Parathyroid adenoma (tissue), 2 donors: ENCODE data around the gene TOM1L2.
A peak's percentile ranks its signal among the peaks of the same experiment; 100 is the strongest.

Experiments
- H2AFZ ChIP-seq: fragments of 300-600 bp; sonication (generic); one replicate; pipeline ENCODE4 v1.7.0; 2017; ENCODE audit warnings: antibody characterized with exemption, mild to moderate bottlenecking
- H3K27ac ChIP-seq: fragments of 300-600 bp; sonication (generic); one replicate; pipeline ENCODE4 v1.7.0; 2017
- H3K27me3 ChIP-seq: fragments of 300-600 bp; sonication (generic); one replicate; pipeline ENCODE4 v1.7.0; 2017; ENCODE audit warnings: low read length; ENCODE audit not compliant: control insufficient read depth, insufficient read depth
- H3K36me3 ChIP-seq: fragments of 300-600 bp; sonication (generic); one replicate; pipeline ENCODE4 v1.7.0; 2017; ENCODE audit warnings: low read length; ENCODE audit not compliant: control insufficient read depth, insufficient read depth
- H3K4me1 ChIP-seq: fragments of 300-600 bp; sonication (generic); one replicate; pipeline ENCODE4 v1.7.0; 2017; ENCODE audit warnings: control low read depth
- H3K4me2 ChIP-seq: fragments of 300-600 bp; sonication (generic); one replicate; pipeline ENCODE4 v1.7.0; 2017; ENCODE audit warnings: low read length
- H3K4me3 ChIP-seq: fragments of 300-600 bp; sonication (generic); one replicate; pipeline ENCODE4 v1.7.0; 2017; ENCODE audit warnings: low read depth, low read length
- H3K79me2 ChIP-seq: fragments of 300-600 bp; sonication (generic); one replicate; pipeline ENCODE4 v1.7.0; 2017; ENCODE audit warnings: control low read depth
- H3K9ac ChIP-seq: fragments of 300-600 bp; sonication (generic); one replicate; pipeline ENCODE4 v1.7.0; 2017; ENCODE audit warnings: mild to moderate bottlenecking
- H3K9me3 ChIP-seq: fragments of 300-600 bp; sonication (generic); one replicate; pipeline ENCODE4 v1.7.0; 2017; ENCODE audit warnings: low read length; ENCODE audit not compliant: control insufficient read depth
- TF ChIP-seq, protein P1 (sequence below): fragments of 300-600 bp; sonication (generic); IDR thresholded peaks from one replicate; pipeline ENCODE4 v1.7.0; 2017; ENCODE audit warnings: antibody characterized with exemption, mild to moderate bottlenecking
- donor health status: primary hyperparathyroidism.

Gene TOM1L2

DNA sequence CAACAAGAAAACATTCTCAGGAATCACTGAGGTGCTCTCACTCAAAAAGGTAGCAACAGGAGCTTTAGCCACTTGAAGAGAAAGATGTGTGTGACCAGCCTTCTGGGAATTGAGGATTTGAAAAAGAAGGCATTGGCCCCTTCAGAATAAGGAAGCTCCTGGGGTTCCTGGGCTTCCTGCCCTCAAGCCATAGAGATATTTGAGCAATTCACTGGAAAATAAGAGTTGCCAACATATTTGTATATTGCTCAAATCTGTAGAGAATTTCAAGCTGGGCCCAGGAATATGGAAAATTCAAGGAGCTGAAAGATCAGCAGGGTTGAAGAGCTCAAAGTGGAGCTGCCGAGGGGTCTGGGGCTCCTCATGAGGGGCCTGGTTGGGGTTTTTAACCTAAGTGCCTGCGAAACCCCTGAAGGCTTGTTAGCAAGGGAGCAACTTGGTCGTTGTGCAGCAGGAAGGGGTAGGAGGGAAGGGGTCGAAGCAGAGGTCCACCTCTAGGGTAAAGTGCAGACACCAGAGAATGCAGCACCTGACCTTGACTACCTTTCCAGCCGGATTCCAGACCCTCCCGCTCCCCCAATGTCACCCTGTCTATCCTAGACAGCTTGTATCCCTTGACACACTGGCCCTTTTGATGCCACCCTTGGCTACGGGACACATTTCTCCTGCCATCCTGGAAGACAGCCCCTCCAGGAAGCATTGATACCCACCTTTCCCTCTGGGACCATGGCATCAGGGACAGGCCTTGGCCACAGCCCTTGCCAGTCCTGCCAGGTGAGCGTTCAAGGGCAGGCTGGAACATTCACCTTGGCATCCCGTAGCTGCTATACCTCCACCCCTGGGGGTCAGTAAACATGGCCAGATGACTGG is 67.8 kb downstream of the TOM1L2 start:
- peaks cover 30% of the 10 kb centered on the region for H3K79me2 ChIP-seq
- H3K4me1 ChIP-seq, result peaks cover 15% of the 10 kb centered on the region
- H3K4me3 ChIP-seq, result no peak overlapping the region
- H3K4me2 ChIP-seq, result no peak overlapping the region
- H2AFZ ChIP-seq, result no peak overlapping the region
- no peaks in the 10 kb centered on the region for H3K9me3 ChIP-seq
- H3K9ac ChIP-seq, result no peak overlapping the region
- H3K36me3 ChIP-seq, result no peaks in the 10 kb centered on the region
- H3K27ac ChIP-seq, result no peak overlapping the region
- TF ChIP-seq, protein P1, sequence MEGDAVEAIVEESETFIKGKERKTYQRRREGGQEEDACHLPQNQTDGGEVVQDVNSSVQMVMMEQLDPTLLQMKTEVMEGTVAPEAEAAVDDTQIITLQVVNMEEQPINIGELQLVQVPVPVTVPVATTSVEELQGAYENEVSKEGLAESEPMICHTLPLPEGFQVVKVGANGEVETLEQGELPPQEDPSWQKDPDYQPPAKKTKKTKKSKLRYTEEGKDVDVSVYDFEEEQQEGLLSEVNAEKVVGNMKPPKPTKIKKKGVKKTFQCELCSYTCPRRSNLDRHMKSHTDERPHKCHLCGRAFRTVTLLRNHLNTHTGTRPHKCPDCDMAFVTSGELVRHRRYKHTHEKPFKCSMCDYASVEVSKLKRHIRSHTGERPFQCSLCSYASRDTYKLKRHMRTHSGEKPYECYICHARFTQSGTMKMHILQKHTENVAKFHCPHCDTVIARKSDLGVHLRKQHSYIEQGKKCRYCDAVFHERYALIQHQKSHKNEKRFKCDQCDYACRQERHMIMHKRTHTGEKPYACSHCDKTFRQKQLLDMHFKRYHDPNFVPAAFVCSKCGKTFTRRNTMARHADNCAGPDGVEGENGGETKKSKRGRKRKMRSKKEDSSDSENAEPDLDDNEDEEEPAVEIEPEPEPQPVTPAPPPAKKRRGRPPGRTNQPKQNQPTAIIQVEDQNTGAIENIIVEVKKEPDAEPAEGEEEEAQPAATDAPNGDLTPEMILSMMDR, result no peak
- no peaks in the 10 kb centered on the region for H3K27me3 ChIP-seq

DNA sequence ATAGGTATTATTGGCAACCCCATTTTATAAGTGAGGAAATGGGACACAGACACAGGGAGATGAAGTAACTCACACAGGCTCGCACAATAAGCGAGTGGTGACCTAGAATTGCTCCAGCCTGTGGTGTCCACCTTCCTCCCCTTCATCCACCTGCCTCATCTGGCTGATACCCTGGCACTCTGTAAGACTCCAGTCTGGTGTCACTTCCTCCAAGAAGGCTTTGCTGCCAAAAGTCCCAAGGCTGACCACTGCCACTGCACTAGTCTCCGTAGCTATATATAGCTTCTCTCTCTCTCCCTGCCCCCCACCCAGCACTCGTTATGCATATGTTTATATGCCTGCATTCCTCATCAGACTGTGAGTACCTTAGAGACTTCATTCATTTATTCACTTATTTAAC is 69.3 kb downstream of the TOM1L2 start:
- H3K4me3 ChIP-seq, result no peak overlapping the region
- H3K79me2 ChIP-seq, result peaks cover 29% of the 10 kb centered on the region
- no peak overlapping the region for H3K27ac ChIP-seq
- H3K9ac ChIP-seq, result no peak overlapping the region
- no peaks in the 10 kb centered on the region for H3K27me3 ChIP-seq
- peaks cover 16% of the 10 kb centered on the region for H3K4me1 ChIP-seq
- no peak overlapping the region for H2AFZ ChIP-seq
- H3K9me3 ChIP-seq, result no peaks in the 10 kb centered on the region
- H3K36me3 ChIP-seq, result no peaks in the 10 kb centered on the region
- TF ChIP-seq, protein P1, result no peak
- H3K4me2 ChIP-seq, result no peak overlapping the region

DNA sequence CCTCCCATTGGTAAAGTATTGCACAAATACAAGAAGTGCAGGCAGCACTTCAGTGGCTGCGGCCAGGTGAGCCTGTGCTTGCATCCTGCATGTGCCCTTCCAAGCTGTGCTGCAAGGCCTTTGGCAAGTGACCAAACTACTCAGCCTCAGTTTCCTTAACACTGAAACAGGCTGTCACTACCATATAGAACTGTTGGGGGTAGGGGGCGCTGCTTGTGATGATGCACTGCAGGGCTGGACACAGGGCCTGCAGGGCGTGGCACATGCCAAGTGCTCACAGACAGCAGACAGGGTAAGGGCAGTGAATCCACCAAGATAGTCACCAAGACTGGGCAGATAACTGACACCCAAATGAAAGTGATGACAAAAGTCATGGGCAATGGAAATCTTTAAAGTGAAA is 69.8 kb downstream of the TOM1L2 start:
- no peak overlapping the region for H3K4me2 ChIP-seq
- no peak overlapping the region for H3K4me3 ChIP-seq
- H3K9ac ChIP-seq, result no peak overlapping the region
- TF ChIP-seq, protein P1, result no peak
- H3K4me1 ChIP-seq, result peaks cover 16% of the 10 kb centered on the region
- no peaks in the 10 kb centered on the region for H3K27me3 ChIP-seq
- H3K79me2 ChIP-seq, result peaks cover 27% of the 10 kb centered on the region
- no peaks in the 10 kb centered on the region for H3K9me3 ChIP-seq
- H3K36me3 ChIP-seq, result no peaks in the 10 kb centered on the region
- H3K27ac ChIP-seq, result no peak overlapping the region
- H2AFZ ChIP-seq, result no peak overlapping the region

DNA sequence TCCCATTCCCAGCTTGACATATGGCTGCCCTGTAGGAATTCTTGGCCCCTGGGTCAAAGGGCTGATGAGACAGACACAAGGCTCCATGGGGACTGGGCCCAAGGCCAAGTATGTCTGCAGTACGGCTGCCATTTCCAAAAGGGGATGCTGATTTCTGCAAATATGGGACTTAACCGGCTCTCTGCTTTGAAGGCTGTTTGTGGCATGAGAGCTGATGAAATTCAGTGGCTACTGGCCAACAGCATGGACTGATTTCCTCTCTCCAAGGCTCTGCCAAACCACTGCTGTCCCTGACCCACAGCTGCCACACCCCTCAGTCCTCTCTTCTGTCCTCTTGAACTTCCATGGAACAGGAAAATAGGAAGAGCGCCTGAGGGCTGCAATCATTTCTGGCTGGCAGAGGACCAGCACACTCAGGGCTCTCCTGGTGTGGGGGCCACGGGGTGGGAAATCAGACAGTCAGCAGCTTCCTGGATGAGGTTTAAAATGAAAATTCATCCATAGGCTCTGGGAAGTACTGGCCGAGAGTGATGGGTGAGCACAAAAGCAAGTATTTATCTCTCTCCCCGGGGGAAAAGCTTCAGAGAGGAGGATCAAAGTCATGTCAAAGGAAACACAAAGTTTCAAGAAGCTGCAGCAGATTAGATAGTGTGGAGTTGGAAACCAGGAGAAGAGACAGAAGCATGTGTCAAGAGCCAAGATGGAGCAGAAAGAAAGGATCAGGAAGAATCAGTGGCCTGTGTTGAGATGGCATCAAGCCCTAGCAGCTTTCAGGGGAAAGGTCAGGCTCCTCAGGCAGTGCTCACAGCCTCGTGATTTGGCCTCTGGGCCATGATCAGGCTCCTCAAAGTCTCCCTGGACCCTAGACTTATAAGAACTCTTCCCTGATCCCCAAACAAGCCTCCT is 71.3 kb downstream of the TOM1L2 start:
- no peak overlapping the region for H3K4me3 ChIP-seq
- H3K36me3 ChIP-seq, result no peaks in the 10 kb centered on the region
- H3K27ac ChIP-seq, result peak overlapping the region; percentile 63
- no peaks in the 10 kb centered on the region for H3K9me3 ChIP-seq
- H3K27me3 ChIP-seq, result no peaks in the 10 kb centered on the region
- no peak overlapping the region for H2AFZ ChIP-seq
- H3K9ac ChIP-seq, result no peak overlapping the region
- TF ChIP-seq, protein P1, result no peak
- H3K4me2 ChIP-seq, result no peak overlapping the region
- peaks cover 17% of the 10 kb centered on the region for H3K79me2 ChIP-seq
- peaks cover 16% of the 10 kb centered on the region for H3K4me1 ChIP-seq
